Fibroblast of lung (primary cell): ENCODE data around the gene PCBP3. TPM values are rescaled to one million over a fixed set of nuclear protein-coding genes. Genes with fewer than 3 reads are reported as not detected.
"Not testable (repeated sequence)": the region's sequence is repeated elsewhere in the genome, so short reads cannot be mapped to it uniquely, and the experiment has no call there.

Experiments
- DNase-seq, 2 donors: peaks; one replicate each; pipeline versions ENCODE4 v3.0.0 to v3.0.0-alpha.2; 2010; ENCODE audit warnings: low read depth in 2 of 2
- H2AFZ ChIP-seq: 2 replicates; pipeline ENCODE4 v1.5.1; 2012; ENCODE audit warnings: low read length, control low read depth, inconsistent platforms
- H3K27ac ChIP-seq: 2 replicates; pipeline ENCODE4 v1.5.1; 2011; ENCODE audit warnings: low read length, control low read depth; ENCODE audit not compliant: insufficient read depth
- H3K27me3 ChIP-seq: 2 replicates; pipeline ENCODE4 v1.5.1; 2011; ENCODE audit warnings: mild to moderate bottlenecking, low read length; ENCODE audit not compliant: control insufficient read depth, insufficient read depth
- H3K36me3 ChIP-seq: 2 replicates; pipeline ENCODE4 v1.5.1; 2011; ENCODE audit warnings: low read length; ENCODE audit not compliant: control insufficient read depth, insufficient read depth
- H3K4me1 ChIP-seq: 2 replicates; pipeline ENCODE4 v1.5.1; 2011; ENCODE audit warnings: low read length; ENCODE audit not compliant: control insufficient read depth, insufficient read depth; ENCODE audit errors: extremely low read depth
- H3K4me2 ChIP-seq: 2 replicates; pipeline ENCODE4 v1.5.1; 2011; ENCODE audit warnings: low read length, control low read depth; ENCODE audit not compliant: insufficient read depth; ENCODE audit errors: extremely low read depth
- H3K4me3 ChIP-seq, 4 experiments: fragments of 200-600 bp in 1 of 4; sonication (generic) in 1 of 4; replicated peaks in 1 of 4; 2 replicates each; pipeline ENCODE4 v1.5.1; 2011 to 2016; ENCODE audit warnings: low read length in 4 of 4, low read depth in 3 of 4, mild to moderate bottlenecking in 3 of 4, control low read depth in 2 of 4, inconsistent platforms in 1 of 4, mixed read lengths in 1 of 4; ENCODE audit not compliant: insufficient read depth in 1 of 4; ENCODE audit errors: control extremely low read depth in 1 of 4
- H3K79me2 ChIP-seq: 2 replicates; pipeline ENCODE4 v1.5.1; 2012; ENCODE audit warnings: mild to moderate bottlenecking, low read length, inconsistent platforms; ENCODE audit not compliant: control insufficient read depth, insufficient read depth
- H3K9ac ChIP-seq: 2 replicates; pipeline ENCODE4 v1.5.1; 2011; ENCODE audit warnings: mild to moderate bottlenecking, low read length, control low read depth; ENCODE audit not compliant: insufficient read depth
- H3K9me3 ChIP-seq: 2 replicates; pipeline ENCODE4 v1.5.1; 2012; ENCODE audit warnings: low read depth, low read length; ENCODE audit not compliant: control insufficient read depth, insufficient read depth
- H4K20me1 ChIP-seq: 2 replicates; pipeline ENCODE4 v1.5.1; 2011; ENCODE audit warnings: low read length; ENCODE audit not compliant: control insufficient read depth, insufficient read depth; ENCODE audit errors: extremely low read depth
- EZH2 ChIP-seq: IDR thresholded peaks from 2 replicates; pipeline ENCODE4 v1.5.1; 2012; ENCODE audit warnings: low read length, control low read depth, mild to moderate bottlenecking; ENCODE audit errors: missing control alignments
- polyA plus RNA-seq, 2 donors: library from polyadenylated mRNA; depleted of rRNA in 1 of 2; stranded (reverse) in 1 of 2; unstranded in 1 of 2; fragments of >200 nt; gene quantifications; 2 replicates each; pipeline ENCODE4 v1.2.1, GENCODE V29; 2011 to 2012; ENCODE audit warnings: missing spikeins in 1 of 2
- total RNA-seq: library from RNA; depleted of rRNA; stranded (reverse); fragments of >200 nt; gene quantifications from 2 replicates; pipeline ENCODE4 v1.2.1, GENCODE V29; 2014
- TF ChIP-seq, protein P1 (sequence below), 2 donors: IDR thresholded peaks in 1 of 2; conservative IDR thresholded peaks in 1 of 2; 1 replicate in 1 of 2; 2 replicates in 1 of 2; pipeline ENCODE4 v1.5.1; 2011 to 2012; ENCODE audit warnings: low read length in 2 of 2, control low read depth in 1 of 2, inconsistent platforms in 1 of 2, low read depth in 1 of 2, mild to moderate bottlenecking in 1 of 2

The PCBP3 gene
- total and polyA plus RNA-seq, 2 donors (not counting 1 experiment from before 2014, with no cell fraction given): 0.51 to 1.7 TPM

GRCh38 chr21:45849651-45850050 is 206.1 kb downstream of the PCBP3 start:
- Histone ChIP-seq H3K27ac (no peak overlapping the region), H4K20me1 (no peaks in the 10 kb centered on the region), H3K79me2 (no peaks in the 10 kb centered on the region), H3K4me2 (no peak overlapping the region), H3K4me3 (no peak overlapping the region), H3K4me1 (no peaks in the 10 kb centered on the region), H3K36me3 (no peaks in the 10 kb centered on the region), H3K9me3 (no peaks in the 10 kb centered on the region), H2AFZ (no peak overlapping the region), H3K9ac (no peak overlapping the region), H3K27me3 (peaks cover 3% of the 10 kb centered on the region)
- TF ChIP-seq EZH2: no peak
- TF ChIP-seq, protein P1, sequence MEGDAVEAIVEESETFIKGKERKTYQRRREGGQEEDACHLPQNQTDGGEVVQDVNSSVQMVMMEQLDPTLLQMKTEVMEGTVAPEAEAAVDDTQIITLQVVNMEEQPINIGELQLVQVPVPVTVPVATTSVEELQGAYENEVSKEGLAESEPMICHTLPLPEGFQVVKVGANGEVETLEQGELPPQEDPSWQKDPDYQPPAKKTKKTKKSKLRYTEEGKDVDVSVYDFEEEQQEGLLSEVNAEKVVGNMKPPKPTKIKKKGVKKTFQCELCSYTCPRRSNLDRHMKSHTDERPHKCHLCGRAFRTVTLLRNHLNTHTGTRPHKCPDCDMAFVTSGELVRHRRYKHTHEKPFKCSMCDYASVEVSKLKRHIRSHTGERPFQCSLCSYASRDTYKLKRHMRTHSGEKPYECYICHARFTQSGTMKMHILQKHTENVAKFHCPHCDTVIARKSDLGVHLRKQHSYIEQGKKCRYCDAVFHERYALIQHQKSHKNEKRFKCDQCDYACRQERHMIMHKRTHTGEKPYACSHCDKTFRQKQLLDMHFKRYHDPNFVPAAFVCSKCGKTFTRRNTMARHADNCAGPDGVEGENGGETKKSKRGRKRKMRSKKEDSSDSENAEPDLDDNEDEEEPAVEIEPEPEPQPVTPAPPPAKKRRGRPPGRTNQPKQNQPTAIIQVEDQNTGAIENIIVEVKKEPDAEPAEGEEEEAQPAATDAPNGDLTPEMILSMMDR (conservative IDR thresholded peaks at IDR 0.05 in 1 of 2, IDR thresholded peaks at IDR 0.05 in 1 of 2; ENCODE audit: low read depth in 1 of 2, low read length in 2 of 2): no peak
- no peak for DNase-seq

DNA sequence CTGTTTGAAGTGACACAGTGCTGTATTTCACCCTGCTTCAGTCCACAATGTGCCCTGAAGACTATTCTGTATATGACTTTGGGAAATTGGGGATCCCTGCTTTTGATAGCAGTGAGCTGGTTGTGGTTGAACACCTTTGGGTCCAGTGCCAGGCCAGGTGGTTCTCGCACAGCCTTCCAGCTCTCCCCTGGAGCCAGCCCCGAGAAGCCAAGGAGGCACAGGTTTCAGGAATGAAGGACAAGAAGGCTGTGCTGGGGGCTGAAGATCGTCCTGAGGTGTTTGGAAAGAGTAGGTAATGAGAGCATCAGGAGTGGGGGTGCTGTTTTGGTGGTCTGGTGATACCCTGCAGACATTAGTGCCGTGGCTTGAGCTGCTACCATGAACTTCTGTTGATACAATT is 206.7 kb downstream of the PCBP3 start:
- H3K4me3 ChIP-seq: no peak overlapping the region
- H3K4me2 ChIP-seq: no peak overlapping the region
- no peak overlapping the region for H3K9ac ChIP-seq
- peaks cover 3% of the 10 kb centered on the region for H3K27me3 ChIP-seq
- H4K20me1 ChIP-seq: no peaks in the 10 kb centered on the region
- TF ChIP-seq, protein P1 (conservative IDR thresholded peaks at IDR 0.05 in 1 of 2, IDR thresholded peaks at IDR 0.05 in 1 of 2; ENCODE audit: low read depth in 1 of 2, low read length in 2 of 2): no peak
- no peak for TF ChIP-seq EZH2
- DNase-seq: no peak
- H2AFZ ChIP-seq: no peak overlapping the region
- H3K27ac ChIP-seq: no peak overlapping the region
- no peaks in the 10 kb centered on the region for H3K4me1 ChIP-seq
- H3K36me3 ChIP-seq: no peaks in the 10 kb centered on the region
- no peaks in the 10 kb centered on the region for H3K79me2 ChIP-seq
- H3K9me3 ChIP-seq: no peaks in the 10 kb centered on the region

GRCh38 chr21:45852386-45852785 is 208.9 kb downstream of the PCBP3 start:
- H3K36me3 ChIP-seq, H3K4me1 ChIP-seq: not testable (repeated sequence)

More at GRCh38 chr21:45852386-45852785, 208.9 kb downstream of the PCBP3 start:
- not testable (repeated sequence) for H3K27ac ChIP-seq, H3K4me3 ChIP-seq, H3K4me2 ChIP-seq, H3K79me2 ChIP-seq, H3K27me3 ChIP-seq, H3K9ac ChIP-seq, H3K9me3 ChIP-seq, H4K20me1 ChIP-seq, H2AFZ ChIP-seq, DNase-seq
